HG03175 (cell line): ENCODE data around the gene COPG2.
"Not testable (repeated sequence)": the region's sequence is repeated elsewhere in the genome, so short reads cannot be mapped to it uniquely, and the experiment has no call there.

Experiments
- ATAC-seq: cut with Tn5 transposase; IDR thresholded peaks from one replicate; pipeline ENCODE4 v1.9.1; 2021; ENCODE audit warnings: mild to moderate bottlenecking, moderate library complexity; ENCODE audit not compliant: unreplicated experiment

Gene COPG2

DNA sequence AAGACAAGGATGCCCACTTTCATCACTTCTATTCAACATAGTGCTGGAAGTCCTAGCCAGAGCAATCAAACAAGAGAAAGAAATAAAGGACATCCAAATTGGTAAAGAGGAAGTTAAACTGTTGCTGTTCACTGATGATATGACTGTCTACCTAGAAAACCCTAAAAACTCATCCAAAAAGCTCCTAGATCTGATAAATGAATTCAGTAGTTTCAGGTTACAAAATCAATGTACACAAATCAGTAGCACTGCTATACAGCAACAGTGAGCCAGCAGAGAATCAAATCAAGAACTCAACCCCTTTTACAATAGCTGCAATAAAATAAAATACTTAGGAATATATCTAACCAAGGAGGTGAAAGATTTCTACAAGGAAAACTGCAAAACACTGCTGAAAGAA, 98.4 kb downstream of the COPG2 start:
- not testable (repeated sequence) for ATAC-seq

DNA sequence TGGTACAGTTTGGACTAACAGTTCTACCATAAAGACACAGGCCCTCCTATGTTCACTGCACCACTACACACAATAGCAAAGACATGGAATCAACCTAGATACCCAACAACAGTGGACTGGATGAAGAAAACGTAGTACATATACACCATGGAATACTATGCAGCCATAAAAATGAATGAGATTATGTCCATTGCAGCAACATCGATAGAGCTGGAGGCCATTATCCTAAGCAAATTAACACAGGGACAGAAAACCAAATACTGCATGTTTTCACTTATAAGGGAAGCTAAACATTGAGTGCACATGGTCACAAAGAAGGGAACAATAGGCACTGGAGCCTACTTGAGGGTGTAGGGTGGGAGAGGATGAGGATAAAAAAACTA, 101.7 kb downstream of the COPG2 start:
- ATAC-seq = no peak

DNA sequence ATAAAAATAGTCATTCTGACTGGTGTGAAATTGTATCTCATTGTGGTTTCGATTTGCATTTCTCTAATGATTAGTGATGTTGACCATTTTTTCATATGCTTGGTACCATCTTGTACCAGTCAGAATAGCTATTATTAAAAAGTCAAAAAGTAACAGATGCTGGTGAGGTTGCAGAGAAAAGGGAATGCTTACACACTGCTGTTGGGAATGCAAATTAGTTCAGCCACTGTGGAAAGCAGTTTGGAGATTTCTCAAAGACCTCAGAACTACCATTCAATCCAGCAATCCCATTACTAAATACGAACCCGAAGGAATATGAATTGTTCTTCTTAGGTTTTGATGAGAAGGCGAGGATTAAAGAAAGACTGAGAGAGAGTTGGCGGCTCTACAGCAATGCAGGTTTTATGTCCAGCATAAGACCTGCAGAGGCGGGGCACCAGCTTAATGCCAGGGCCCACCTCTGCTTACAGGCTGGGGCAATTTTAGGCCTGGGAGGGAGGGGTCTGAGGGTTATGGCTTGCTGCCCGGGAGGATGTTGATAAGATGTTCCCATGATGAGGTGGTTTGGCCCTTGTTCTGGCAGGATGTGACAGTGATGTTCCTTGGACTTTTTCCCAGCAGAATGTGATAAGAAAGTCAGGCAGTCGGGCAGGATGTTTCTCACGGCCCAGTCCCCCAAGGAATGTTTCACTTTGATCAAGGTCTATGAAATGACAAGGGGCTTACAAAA, 102.2 kb downstream of the COPG2 start:
- no peak for ATAC-seq

DNA sequence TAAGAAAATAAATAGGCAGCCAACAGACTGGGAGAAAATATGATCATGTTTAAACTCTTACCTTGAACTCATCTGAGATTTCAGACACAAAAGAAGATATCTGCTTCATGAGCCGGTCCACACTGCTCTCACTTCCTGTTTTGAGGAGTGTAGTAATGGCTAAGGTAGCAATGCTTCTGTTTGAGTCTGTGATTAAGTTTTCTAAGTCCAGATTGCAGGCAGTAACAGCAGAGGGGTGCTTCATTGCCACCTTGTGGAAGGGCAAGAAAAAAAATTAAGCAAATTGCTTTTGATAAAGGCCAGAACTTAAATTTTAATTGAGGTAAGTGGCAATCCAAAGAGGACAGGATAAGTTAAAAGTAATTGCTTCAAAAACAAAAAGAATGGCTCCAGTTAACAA, 107.6 kb downstream of the COPG2 start:
- peak; percentile 81 for ATAC-seq

DNA sequence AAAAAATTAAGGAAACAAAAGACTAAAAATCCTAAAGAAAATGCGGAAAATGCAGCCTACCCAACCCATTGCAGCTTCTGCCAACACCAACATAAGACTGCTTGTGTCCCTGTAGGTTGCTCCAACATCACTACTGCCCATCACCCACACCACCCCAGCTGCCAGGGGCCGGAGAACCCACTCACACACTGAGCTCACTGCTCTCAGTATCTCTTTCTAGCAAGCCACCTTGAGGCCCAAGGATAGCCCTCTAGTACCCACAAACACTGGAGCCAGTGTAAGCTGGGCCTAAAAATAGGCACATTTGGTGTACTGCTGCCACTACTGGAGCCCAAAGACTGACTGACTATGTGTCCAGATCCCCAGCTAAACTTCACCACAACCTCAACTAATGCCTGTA, 109.4 kb downstream of the COPG2 start:
- ATAC-seq = no peak

DNA sequence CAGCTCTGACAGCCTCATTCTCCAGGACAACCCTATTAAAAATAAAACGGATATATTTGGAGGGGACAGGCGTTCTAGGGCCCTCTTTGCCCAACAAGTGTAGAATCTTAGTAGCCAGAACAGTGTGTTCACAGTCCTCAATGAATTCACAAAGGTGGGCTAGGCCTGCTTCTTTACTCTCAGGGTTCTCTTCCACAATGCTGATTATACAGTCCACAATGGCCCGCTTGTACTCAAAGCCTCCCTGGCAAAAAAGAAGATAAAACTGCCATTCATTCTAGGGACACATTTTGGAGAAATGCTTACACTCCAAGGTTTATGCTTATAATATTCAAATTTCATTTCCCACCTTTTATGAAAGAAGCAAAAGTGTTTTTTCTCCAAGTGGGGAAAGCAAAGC, 114.1 kb downstream of the COPG2 start:
- no peak for ATAC-seq

DNA sequence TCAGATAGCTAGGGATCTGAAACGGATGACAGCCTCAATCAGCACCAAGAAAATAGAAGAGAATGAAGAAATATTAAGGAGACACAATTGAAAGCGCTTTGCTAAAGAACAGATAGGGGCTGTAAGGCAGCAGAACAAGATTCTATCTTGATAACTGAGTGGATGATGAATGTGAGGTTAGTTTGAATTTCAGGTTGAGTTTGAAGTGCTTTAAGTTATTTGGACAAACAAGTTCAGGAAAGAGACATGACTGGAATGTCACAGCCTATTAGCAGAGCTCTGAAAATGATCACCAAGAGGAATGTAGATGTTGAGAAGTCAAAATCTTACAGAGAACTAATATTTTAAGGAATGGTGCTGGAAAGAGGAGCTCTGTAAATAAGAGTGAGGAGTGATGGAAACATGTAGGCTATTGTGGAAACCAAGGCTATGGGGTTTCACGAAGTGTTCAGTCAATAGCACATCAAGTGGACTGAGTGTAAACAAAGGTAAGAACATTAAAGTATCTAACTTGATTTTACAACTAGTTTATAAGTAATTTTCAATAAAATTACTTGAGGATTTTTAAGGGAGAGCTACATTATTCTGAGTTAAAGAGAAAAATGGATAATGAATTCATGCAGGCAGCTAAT, 115.0 kb downstream of the COPG2 start:
- no peak for ATAC-seq

DNA sequence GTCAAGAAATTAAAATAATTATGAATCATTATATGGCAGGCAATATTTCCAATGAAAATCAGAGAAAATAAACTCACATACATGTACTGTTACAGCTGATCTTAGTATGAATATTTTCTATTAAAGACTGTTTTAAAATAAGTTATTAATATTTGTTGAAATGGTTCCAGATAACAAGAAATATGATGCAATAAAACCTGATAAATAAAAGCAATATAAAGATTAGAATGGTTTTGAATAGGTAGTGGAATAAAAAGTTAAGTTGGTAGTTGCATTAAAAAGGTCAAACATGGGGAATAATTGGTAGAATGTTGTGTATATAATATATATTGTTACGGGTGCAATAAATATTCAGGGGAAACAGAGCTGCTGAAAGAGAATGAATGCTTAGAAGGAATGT, 124.2 kb downstream of the COPG2 start:
- ATAC-seq = no peak

DNA sequence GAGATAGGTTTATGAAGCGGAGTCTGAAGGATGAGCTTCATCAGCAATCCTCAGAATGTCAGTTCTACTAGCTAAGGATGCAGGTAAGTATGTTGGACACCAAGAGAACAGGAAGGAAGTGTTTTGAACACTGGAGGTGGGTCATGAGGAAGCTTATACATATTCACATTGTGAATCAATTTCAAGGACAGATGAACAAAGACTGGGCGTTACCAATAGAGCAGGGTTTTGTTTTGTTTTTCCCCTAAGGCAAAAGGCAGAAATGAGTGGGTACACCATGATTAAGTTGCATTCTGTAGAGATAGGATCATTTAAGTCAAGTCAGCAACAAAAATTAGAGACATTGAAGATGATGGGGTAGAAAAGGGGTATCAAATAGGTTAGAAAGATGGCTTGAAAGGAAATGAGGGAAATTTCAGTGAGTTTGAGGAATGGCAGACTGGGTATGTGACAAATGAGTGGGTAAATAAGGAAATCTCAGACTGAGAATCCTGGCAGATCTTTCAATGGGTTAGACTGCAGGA, 125.0 kb downstream of the COPG2 start:
- ATAC-seq = no peak

DNA sequence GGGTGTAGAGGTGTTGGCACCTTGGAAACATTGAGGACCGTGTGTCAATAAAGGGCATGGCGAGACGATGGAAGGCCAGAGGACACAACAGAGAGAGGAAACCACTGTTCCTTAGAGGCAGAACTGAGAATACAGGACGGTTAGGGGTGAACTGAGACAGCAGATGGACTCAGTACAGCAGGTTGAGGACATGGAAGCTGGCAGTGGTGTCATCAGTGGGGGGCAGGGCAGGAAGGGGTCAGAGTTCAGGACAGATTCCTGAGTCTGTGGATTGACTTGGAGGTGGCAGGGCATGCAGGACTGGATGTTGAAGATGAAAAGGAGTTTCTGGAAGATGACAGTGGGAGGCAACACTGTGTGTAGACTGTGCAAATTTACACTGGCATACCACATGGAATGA, 126.3 kb downstream of the COPG2 start:
- ATAC-seq = not testable (repeated sequence)

DNA sequence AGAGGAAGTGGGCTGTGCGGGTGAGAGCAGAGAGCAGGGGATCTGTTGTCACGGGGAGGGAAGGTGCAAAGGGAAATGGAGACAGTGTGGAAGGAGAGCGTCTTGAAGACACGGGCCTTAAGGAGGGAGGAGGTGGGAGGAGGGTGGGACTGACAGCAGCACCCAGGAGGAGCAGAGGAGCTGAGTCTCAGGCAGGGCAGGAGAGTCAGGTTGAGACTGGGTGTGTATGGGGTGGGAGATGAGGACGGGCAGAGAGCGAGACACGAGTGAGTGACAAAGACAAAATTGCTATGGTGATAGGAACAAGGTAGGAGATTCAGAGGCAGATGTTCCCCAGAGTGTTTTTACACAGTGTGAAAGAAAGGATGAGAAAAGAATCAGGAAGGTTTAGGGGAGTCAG, 127.3 kb downstream of the COPG2 start:
- not testable (repeated sequence) for ATAC-seq

DNA sequence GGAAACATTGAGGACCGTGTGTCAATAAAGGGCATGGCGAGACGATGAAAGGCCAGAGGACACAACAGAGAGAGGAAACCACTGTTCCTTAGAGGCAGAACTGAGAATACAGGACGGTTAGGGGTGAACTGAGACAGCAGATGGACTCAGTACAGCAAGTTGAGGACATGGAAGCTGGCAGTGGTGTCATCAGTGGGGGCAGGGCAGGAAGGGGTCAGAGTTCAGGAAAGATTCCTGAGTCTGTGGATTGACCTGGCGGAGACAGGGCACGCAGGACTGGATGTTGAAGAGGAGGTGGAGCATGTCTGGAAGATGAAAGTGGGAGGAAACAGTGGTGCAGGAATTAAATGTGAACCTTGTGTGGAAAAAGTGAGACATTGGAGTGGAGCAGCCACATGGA, 130.7 kb downstream of the COPG2 start:
- ATAC-seq = not testable (repeated sequence)

DNA sequence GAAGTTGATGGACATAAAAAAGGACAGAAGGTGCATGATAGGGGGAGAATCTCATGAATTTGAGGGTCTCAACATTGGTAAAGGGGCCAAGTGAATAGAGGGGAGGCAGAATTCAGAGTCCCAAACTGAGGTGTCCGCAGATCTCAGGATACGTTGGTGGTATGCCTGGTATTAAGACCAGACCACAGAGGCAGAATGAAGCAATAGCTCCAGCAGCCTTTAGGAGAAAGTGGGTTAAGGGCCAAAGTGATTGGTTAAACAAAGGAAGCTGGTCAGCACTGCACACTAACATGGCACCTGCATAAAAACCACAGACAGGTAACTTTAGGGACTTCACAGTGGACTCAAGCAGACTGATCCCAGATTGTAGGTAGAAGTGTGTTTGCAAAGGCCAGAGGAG, 139.1 kb downstream of the COPG2 start:
- ATAC-seq = no peak

DNA sequence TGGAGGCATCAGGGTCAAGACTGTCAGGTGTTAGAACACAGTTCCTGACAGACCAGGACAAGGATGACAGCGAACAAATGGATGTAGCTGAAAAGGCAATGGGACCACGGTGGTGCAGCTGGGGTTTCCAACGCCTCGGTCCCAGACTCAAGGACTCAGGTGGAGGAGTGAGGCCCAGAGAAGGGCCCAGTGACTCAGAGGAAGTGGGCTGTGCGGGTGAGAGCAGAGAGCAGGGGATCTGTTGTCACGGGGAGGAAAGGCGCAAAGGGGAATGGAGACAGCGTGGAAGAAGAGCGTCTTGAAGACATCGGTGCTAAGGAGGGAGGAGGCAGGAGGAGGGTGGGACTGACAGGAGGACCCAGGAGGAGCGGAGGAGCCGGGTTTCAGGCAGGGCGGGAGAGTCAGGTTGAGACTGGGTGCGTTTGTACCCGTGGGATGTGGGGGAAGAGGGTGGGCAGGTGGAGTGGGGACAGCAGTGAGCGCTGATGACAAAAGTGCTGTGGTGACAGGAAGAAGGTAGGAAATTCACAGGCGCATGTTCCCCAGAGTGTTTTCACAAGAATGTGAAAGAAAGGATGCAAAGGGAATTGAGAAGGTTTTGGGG, 140.7 kb downstream of the COPG2 start:
- not testable (repeated sequence) for ATAC-seq

DNA sequence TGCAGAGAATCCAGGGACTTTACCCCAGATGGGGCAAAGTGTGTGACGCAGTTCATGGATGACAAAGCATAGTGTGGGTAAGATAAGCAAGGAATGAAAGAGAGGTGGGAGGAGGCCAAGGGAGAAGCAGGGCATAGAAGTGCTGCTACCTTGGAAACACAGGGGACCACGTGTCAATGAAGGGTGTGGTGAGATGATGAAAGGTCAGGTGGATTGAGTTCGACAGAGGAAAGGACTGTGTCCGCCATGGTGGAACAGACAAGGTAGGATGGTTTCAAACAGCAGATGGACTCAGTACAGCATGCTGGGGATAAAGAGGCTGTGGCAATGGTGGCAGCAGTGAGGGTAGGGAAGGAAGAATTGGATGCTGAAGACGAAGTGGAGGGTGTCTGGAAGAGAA, 143.9 kb downstream of the COPG2 start:
- no peak for ATAC-seq

DNA sequence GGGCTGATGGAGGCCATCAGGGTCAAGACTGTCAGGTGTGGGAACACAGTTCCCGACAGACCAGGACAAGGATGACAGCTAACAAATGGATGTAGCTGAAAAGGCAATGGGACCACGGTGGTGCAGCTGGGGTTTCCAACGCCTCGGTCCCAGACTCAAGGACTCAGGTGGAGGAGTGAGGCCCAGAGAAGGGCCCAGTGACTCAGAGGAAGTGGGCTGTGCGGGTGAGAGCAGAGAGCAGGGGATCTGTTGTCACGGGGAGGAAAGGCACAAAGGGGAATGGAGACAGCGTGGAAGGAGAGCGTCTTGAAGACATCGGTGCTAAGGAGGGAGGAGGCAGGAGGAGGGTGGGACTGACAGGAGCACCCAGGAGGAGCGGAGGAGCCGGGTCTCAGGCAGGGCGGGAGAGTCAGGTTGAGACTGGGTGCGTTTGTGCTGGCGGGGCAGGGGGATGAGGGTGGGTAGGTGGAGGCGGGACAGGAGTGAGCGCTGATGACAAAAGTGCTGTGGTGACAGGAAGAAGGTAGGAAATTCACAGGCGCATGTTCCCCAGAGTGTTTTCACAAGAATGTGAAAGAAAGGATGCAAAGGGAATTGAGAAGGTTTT, 144.9 kb downstream of the COPG2 start:
- not testable (repeated sequence) for ATAC-seq

DNA sequence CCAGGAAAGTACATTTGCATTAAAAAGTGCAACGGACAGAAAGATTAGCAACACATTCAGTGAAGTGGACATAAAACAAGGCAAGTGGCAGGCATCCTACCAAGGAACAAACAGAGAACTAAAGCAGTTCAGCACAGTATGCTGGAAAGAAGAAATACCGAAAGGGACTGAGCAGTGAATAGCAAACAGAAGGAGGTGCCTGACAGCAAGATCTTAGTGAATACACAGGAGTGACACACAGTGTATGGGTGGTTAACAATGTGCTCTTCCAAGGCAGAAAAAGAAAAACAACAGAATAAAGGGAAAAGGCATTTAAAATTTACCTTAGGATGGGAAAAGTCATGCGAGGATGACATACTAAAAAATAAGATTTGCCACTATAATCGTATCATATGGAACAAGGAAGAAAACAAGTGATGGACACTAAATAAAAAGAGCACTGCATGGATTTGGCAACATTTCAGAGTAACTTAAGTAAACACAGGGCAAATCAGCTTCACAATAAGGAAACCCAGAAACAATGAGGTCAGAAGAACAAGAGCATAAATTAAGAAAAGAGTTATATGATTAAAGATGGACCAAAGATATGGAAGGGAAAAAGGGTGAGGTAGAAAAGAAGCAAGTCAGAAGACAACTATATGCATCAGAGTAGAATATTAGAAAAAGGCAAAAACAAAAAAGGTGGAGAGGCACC, 147.1 kb downstream of the COPG2 start:
- no peak for ATAC-seq

DNA sequence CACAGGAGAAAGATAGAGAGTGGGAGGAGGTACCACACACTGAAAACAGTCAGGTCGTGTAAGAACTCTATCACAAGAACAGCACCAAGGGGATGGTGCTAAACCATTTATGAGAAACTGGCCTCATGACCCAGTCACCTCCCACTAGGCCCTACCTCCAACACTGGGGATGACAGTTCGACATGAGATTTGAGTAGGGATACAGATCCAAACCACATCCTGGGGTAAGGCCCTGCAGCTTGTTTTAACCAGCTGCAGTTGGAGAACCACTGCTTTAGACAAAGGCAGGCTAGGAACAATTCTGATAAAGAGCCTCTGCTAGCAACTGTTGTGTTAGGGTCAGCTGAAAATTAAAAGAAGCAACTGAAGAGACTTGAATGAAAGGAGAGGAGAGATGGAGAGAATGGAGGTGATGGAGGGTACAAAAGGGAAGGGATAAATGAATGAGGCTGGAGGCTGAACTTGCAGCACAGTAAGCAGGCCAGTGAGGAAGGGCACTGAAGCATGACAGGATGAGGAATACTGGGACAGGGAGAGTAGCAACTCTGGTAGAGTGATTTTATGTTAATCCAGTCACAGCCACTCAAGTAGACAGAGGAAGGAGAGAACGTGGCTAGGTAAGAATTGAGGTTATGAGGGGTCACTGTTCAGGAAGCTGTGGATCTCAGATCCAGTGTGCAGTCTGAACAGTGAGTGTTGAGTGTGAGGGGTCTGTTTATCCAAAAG, 153.1 kb downstream of the COPG2 start:
- no peak for ATAC-seq

DNA sequence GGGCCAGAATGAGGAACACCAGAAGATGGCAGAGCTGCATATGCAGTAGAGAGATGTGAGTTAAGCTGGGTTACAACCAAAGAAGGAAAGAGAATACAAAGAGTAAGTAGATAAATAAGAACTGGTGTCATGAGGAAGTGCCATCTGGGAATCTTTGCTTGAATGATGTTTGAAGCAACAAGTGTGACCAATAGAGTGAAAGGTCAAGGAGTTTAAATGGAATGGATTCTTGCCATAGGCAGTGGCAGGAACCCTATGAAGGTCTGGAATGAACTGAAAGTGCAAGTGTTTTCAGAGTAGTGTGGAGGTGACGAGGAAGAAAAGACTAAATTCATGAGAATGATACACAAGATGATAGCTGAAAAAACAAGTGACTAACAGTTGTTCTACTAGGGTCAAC, 155.1 kb downstream of the COPG2 start:
- no peak for ATAC-seq

DNA sequence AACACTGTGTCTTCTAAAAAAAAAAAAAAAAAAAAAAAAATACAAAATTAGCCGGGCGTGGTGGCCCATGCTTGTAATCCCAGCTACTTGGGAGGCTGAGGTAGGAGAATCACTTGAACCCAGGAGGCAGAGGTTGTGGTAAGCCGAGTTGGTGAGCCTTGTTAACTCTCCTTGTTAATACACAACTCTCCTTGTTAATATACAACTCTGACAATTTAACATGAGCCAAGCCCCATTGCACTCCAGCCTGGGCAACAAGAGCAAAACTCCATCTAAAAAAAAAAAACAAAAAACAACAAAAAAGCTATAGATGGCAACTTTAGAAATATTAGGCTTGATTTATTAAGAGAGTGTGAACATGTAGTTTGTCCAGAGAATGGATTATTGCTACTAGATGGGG, 156.5 kb downstream of the COPG2 start:
- ATAC-seq = not testable (repeated sequence)
